Measurements from ENCODE around the gene SPEF1.

SPEF1 gene

DNA sequence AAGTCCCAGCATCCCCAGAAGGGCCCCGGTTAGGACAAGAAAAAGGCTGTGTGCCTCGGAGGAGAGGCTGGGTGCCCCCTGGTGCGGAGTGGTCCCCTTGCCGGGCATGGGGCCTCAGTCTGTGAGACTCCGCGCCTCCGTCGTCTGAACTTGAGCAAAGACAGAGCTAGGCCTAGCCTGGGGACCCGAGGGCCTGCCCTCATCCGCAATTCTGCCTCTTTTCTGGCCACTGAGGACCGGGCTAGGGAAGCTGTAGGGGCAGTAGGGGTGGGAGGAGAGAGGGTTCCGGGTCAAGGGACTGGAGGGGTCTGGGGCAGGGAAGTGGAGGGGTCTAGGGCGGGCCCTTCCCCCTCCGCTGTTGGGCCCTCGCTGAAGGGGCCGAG, 49.3 kb downstream of the SPEF1 start:
- DNase-seq (ENCODE audit: low read depth): no peak
- no peak overlapping the region for H3K4me3 ChIP-seq (ENCODE audit: control insufficient read depth, low read depth, low read length)
- TF ChIP-seq, protein P1, sequence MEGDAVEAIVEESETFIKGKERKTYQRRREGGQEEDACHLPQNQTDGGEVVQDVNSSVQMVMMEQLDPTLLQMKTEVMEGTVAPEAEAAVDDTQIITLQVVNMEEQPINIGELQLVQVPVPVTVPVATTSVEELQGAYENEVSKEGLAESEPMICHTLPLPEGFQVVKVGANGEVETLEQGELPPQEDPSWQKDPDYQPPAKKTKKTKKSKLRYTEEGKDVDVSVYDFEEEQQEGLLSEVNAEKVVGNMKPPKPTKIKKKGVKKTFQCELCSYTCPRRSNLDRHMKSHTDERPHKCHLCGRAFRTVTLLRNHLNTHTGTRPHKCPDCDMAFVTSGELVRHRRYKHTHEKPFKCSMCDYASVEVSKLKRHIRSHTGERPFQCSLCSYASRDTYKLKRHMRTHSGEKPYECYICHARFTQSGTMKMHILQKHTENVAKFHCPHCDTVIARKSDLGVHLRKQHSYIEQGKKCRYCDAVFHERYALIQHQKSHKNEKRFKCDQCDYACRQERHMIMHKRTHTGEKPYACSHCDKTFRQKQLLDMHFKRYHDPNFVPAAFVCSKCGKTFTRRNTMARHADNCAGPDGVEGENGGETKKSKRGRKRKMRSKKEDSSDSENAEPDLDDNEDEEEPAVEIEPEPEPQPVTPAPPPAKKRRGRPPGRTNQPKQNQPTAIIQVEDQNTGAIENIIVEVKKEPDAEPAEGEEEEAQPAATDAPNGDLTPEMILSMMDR (IDR thresholded peaks at IDR 0.05; ENCODE audit: control insufficient read depth, insufficient read depth, low read depth, low read length, missing control alignments): no peak

DNA sequence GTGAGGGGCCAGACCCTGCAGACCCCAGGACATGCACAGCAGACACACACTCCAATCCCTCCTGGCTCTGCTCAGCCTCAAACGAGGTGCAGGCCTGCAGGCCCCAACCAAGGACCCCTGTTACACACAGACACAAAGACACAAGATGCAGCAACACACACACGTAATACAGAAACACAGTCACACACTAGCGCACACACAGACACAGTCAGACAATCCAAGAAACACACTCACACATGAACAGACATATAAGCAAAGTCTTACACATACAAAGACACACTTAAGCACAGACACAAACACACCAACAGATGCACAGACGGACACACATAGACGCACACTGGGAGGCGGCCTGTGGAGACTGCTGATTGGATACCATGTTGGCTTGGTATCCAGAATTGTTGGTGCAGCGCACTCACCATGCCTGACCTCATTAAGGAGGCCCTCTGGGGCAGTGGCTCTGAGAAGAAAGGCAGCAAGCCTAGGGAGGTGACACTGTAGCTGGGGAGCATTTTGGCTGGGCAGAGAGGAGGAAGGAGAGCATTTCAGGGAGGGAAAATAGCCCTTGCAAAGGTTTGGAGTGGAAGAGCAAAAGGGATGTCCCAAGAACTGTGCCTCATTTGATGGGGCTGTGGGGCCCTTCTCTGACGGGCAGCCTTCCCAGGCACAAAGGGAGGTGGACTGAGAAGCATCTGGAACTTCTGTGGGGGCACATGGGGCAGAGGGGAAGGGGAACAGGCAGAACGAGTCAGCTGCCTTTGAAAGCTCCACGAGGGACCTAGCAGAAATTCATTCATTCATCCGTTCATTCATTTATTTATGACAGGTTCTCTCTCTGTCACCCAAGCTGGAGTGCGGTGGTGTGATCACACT, 50.2 kb downstream of the SPEF1 start:
- no peak for DNase-seq (ENCODE audit: low read depth)
- H3K4me3 ChIP-seq (ENCODE audit: control insufficient read depth, low read depth, low read length): no peak overlapping the region
- TF ChIP-seq, protein P1 (IDR thresholded peaks at IDR 0.05; ENCODE audit: control insufficient read depth, insufficient read depth, low read depth, low read length, missing control alignments): no peak

DNA sequence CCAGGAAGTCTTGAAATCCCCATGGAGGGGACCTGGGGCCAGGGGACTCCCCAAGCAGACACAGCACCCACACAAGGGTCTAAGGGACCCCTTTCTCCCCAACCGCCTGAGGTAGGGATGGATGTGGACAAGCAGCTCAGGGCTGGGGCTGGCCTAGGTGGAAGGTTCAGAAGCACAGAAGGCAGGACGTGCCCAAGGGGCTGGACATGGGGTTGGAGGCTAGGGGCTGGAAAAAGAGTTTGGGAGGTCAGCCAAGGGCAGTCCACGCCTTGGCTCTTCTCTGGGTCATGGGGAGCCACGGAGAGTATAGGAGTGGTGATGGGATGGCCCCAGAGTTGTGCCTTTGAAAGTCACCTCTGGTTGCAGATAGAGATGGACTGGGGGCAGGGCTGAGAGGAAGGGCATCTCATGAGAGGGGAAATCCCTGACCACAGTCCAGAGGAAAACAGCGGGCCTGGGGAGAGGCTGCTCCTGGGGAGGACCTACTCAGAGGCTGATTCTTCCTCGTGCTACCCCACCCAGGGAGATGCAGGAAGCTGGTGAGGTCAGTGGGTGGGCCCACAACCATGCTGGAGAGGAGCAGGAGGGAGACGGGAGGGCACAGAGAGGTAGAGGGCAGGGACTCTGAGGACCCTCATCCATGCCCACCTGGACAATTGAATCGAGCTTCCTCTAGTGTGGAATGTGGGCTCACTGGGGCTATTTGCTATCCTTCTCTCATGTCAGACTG, 51.3 kb downstream of the SPEF1 start:
- no peak overlapping the region for H3K4me3 ChIP-seq (ENCODE audit: control insufficient read depth, low read depth, low read length)
- TF ChIP-seq, protein P1 (IDR thresholded peaks at IDR 0.05; ENCODE audit: control insufficient read depth, insufficient read depth, low read depth, low read length, missing control alignments): no peak
- DNase-seq (ENCODE audit: low read depth): no peak

DNA sequence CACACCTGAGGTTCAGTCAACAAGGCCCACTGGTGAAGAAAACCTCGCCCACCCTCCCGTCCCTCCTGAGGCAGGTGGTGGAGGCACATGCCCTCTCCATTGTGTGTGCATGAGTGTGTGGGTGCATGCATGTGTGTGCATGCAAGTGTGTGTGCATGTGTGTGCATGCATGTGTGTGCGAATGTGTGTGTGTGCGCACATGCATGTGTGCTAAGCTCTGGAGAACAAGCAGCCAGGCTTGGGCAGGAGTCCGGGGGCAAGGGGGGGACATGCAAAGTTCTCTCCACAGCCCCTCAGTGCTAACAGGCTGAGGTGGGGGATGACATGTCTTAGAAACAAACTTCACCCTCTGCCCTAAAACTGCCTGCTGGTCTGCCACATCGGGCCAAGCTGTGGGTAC, 51.9 kb downstream of the SPEF1 start:
- TF ChIP-seq, protein P1 (IDR thresholded peaks at IDR 0.05; ENCODE audit: control insufficient read depth, insufficient read depth, low read depth, low read length, missing control alignments): no peak
- H3K4me3 ChIP-seq (ENCODE audit: control insufficient read depth, low read depth, low read length): no peak overlapping the region
- DNase-seq (ENCODE audit: low read depth): no peak

DNA sequence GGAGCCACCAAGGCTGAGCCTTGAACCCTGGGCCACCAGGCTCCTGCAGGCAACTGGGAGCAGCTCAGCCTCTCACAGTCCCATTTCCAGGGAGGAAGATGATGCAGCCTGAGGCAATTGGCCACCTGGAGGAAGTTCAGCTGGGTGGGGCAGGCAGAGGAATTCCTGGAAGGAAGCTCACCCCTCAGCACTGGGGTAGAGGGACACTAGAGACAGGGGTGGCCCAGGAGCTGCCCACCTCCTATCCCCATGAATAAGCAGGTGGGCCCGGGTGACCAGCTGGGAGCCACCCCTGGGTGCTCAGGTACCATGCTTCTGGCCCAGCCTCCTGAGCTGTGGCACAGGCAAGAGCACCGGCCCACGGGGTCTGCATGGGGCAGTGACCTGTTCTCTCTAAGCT, 52.4 kb downstream of the SPEF1 start:
- DNase-seq (ENCODE audit: low read depth): no peak
- no peak overlapping the region for H3K4me3 ChIP-seq (ENCODE audit: control insufficient read depth, low read depth, low read length)
- TF ChIP-seq, protein P1 (IDR thresholded peaks at IDR 0.05; ENCODE audit: control insufficient read depth, insufficient read depth, low read depth, low read length, missing control alignments): no peak

DNA sequence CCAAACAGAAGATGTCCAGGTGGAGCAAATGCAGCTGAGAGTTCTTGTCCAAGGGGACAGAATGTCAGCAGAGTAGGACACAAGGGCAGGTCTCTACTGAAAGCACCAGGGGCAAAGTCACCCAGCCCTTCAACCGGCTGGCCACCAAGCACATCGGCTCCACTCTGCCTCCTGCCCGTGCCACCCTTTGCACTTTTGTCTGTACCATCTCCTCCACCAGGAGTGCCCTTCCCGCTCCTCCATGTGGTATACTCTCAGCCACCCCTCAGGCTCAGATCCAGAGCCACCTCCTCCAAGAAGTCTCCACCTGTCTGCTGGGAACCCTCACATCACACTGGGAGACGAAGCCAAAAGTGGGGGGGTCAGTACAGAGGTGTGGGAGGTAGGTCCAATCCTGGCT, 52.9 kb downstream of the SPEF1 start:
- no peak overlapping the region for H3K4me3 ChIP-seq (ENCODE audit: control insufficient read depth, low read depth, low read length)
- TF ChIP-seq, protein P1 (IDR thresholded peaks at IDR 0.05; ENCODE audit: control insufficient read depth, insufficient read depth, low read depth, low read length, missing control alignments): no peak
- DNase-seq (ENCODE audit: low read depth): no peak
